HG03280 (cell line): ENCODE results near the gene MS4A3.
"Not testable (repeated sequence)": the region's sequence is repeated elsewhere in the genome, so short reads cannot be mapped to it uniquely, and the experiment has no call there.

Experiments used
- ATAC-seq: cut with Tn5 transposase; IDR thresholded peaks from one replicate; pipeline ENCODE4 v1.9.1; 2021; ENCODE audit warnings: mild to moderate bottlenecking, moderate library complexity; ENCODE audit not compliant: unreplicated experiment

Gene MS4A3, protein sequence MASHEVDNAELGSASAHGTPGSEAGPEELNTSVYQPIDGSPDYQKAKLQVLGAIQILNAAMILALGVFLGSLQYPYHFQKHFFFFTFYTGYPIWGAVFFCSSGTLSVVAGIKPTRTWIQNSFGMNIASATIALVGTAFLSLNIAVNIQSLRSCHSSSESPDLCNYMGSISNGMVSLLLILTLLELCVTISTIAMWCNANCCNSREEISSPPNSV

DNA sequence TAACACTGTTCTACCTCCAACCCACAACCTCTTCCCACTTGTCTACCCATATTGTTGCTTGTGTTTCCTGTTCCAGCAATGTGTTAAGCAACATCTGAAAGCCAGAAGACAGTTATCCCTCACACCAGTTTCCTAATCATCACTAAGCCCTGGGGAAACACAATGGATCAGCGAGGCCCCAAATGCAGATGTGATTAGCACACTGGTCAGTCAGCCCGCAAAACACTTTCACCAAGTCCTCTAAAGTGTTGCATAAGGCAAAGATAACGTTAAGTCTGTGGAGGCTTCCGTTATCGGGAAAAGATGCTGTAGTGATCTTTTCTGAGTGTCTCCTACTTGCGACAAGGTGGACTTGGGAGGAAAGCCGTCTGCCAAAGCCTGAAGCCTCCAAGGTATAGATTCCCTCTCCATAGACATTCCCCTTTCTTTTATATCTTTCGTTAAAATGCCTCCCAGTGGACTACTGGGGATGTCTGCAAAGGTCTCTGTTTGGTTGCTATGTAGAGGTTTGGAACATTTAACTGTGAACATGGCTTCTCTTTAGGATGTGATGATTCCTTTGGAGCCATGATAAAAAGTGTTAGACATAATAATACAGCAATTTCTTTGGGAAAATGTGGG, at the start of gene MS4A3:
MS4A3 (plus strand) TSS at position 317 of the 621 bp plus-strand sequence. CDS start 4,496 bp downstream, outside the sequence.
- ATAC-seq: no peak

DNA sequence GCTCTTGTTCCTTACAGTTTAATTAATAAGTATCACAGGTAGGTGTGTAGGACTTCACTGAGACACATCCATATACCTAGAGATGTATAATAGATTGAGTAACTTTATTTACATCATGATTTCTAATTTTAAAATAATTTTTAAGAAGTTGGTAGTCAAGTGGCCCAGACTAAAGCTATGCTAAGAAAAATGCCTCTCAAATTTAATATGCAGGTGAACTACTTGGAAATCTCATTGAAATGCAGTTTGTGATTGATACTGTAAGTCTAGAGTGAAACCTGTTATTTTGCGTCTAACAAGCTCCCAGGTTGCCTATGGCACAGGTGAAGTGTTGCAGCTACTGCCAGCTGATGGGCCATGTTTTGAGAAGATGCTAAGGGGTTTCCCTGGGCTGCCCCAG, 39.6 kb upstream of the MS4A3 start, which contains the start of gene OOSP4B:
OOSP4B (plus strand) TSS at position 301 of the 400 bp plus-strand sequence.
- no peak for ATAC-seq

DNA sequence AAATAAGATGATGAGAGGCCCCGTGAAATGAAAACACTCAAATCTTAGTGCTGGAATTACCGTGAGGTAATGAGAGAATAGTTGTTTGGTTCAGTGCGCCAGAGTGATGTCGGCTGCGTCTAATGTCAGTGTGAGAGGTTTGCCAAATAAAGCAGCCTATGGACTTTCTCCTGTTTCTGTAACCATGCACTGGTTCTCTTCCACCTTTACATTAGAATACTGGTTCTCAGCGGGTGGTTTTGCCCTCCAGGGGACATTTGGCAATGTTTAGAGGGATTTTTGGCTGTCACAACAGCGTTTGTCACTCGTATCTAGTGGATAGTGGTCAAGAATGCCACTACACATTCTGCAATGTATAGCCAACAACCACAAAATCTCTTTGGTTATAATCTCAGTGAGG, 38.4 kb upstream of the MS4A3 start:
- ATAC-seq: no peak

DNA sequence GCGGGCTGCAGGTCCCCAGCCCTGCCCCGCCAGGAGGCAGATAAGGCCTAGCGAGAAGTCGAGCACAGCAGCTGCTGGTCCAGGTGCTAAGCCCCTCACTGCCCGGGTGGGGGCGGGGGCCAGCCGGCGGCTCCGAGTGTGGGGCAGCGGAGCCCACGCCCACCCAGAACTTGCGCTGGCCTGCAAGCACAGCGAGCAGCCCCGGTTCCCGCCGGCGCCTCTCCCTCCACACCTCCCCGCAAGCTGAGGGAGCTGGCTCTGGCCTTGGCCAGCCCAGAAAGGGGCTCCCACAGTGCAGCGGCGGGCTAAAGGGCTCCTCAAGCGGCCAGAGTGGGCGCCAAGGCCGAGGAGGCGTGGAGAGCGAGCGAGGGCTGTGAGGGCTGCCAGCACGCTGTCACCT, 36.1 kb upstream of the MS4A3 start:
- ATAC-seq: not testable (repeated sequence)

DNA sequence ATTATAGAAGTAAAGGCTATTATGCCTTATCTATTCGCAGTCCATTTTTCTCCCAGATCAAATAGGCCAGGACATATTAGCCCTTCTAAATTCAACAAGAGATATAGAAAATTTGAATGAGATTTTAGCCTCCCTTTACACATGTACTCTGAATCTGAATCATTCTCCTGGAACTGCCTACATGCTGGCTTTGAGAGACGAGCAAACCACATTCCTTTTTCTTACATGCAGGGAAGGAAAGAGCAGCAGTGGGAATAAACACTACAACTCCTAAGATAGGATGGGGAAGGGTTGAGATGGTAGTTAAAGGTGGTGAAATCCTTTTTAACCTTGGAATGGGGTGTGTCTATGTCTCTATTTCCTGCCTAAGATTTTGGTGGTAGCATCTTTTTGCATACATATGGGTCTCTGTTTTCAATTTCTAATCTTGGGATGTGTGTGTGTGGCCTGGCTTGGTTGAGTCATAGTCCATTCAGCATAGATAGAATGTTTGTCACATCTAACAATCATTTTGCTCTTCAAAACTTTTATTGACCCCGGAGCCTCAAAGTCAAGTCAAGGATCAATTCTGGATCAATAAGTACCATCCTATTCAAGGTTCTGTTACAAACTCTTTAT, 27.3 kb upstream of the MS4A3 start:
- ATAC-seq: no peak

DNA sequence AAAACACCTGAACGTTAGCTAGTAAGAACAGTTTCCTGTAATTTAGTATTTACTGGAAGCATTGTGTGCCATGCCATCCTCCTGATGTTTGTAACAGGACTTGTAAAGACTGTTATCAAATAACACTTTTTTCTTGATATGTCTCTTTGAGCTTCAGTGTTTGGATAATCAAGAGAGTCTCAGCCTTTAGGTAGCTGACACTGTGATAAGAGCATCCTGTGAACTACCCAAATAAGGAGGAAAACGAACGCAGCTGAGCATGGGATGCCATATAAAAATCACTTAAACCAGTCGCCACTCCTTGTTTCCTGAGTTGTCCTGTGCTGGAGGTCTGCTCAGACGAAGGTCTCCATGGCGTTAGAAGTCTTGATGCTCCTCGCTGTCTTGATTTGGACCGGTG, 16.4 kb upstream of the MS4A3 start, which contains the start of gene OOSP2:
OOSP2 (plus strand) TSS at position 301 of the 400 bp plus-strand sequence; CDS start at position 352, 51 bp downstream.
- ATAC-seq: no peak

DNA sequence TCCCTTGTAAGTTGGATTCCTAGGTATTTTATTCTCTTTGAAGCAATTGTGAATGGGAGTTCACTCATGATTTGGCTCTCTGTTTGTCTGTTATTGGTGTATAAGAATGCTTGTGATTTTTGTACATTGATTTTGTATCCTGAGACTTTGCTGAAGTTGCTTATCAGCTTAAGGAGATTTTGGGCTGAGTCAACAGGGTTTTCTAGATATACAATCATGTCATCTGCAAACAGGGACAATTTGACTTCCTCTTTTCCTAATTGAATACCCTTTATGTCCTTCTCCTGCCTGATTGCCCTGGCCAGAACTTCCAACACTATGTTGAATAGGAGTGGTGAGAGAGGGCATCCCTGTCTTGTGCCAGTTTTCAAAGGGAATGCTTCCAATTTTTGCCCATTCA, 6.0 kb upstream of the MS4A3 start:
- ATAC-seq: not testable (repeated sequence)

DNA sequence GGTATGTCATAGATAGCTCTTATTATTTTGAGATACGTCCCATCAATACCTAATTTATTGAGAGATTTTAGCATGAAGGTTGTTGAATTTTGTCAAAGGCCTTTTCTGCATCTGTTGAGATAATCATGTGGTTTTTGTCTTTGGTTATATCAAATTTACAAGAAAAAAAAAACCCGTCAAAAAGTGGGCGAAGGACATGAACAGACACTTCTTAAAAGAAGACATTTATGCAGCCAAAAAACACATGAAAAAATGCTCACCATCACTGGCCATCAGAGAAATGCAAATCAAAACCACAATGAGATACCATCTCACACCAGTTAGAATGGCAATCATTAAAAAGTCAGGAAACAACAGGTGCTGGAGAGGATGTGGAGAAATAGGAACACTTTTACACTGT, 5.6 kb upstream of the MS4A3 start:
- not testable (repeated sequence) for ATAC-seq

DNA sequence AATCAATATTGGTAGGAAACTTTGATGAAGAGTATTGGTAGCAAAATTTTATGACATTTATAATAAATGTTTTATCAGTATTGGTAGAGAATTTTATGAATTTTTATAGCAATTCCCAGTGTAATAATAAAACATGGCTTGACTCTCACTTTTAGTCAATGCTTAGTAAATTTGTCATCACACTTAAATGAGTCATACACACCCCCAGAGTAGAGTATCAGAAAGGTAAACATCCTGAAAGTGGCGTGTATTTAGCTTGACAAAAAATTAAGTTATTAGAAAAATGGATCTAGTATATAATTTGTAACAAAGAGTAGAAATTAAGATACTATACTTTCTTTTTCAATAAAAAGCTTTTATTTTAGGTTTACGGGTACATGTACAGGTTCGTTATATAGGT, 2.6 kb downstream of the MS4A3 start:
- ATAC-seq: no peak

DNA sequence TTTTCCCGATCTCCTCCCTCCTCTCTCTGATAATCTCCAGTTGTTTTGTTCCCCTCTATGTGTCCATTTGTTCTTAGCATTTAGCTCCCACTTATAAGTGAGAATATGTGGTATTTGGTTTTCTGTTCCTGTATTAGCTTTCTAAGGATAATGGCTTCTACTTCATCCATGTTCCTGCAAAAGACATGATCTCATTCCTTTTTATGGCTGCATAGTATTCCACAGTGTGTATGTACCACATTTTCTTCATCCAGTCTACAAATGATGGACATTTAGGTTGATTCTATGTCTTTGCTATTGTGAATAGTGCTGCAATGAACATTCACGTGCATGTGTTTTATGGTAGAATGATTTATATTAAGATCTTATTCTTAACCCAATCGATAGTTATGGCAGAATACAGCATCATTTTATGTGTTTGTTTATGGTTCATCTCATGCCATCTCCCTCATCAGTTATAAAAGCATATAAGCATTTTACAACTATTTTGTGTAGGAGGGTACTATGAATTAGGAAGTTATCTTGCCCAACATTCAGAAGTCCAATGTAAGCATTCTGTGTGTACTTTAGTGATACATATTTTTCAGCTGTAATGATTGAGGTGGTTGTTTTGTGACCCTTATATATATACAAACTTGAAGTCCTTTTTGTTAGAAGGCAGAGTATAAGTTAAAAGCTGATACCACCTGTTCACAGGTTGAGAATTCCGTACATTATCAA, 3.2 kb downstream of the MS4A3 start:
- ATAC-seq: no peak

DNA sequence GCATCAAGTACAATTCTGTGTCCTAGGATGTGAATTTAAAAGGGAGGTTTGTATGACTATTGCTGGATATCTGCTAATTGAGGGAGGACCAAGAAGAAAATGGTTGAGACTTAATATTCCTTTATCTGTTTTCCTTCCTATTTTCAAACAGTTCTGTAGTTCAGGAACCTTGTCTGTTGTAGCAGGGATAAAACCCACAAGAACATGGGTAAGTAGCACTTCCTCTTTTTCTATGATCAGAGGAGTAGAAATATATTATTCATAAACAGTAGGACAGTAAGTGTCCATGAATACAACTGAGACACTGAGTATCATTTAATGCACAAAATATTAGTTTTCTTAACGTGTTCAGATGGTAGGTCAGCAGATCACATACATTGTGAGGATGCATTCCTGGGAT, 7.6 kb downstream of the MS4A3 start:
- ATAC-seq: no peak

DNA sequence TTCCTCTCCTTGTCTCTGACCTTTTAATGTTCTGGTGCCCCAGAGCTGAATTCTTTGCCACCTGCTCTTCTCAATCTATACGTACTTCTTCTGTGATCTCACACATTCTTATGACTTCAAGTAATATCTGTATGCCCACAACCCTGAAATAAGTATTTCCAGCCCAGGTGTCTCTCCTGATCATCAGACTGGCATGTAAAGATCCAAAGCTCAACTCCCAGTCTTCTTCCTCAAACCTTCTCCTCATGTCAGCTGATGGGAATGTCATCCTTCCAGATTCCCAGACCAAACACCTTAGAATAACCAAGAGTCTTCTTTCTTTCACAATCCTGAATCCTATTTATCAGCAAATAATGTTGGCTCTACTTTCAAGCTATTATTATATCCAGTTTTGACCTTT, 9.3 kb downstream of the MS4A3 start:
- no peak for ATAC-seq

DNA sequence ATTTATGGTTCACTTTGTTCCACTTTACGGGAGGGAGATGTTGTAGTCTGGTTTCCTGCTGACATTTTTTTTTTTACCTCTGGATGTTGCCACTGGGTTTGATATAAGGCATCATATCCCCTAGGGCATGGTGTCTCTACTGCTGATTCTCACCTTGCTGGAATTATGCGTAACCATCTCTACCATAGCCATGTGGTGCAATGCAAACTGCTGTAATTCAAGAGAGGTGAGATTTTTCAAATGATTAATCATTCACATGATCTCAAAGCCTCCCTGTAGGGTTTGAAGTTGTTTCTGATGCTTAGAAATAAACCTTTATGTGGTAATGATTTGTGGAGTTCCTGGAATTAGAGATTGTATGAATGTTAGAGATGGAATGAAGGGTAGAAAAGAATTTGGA, 13.0 kb downstream of the MS4A3 start:
- ATAC-seq: no peak

DNA sequence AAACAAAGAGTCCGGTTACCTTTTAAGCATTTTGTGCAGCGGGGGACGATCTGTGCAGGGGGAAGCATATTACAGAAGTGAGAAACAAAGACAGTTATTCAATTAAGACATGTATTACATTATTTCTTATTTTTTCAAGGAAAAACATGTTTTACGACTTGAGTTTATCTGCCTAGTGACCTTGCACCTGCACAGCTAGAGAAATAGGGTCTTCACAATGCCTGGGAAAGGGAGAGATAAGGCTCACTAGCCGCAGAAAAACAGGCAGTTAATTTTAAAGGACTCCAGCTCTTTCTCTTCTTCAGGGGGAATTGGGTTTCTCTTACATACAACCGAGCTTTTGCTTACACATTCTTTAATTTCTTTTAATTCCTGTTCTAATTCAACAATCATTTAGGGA, 15.2 kb downstream of the MS4A3 start:
- not testable (repeated sequence) for ATAC-seq

DNA sequence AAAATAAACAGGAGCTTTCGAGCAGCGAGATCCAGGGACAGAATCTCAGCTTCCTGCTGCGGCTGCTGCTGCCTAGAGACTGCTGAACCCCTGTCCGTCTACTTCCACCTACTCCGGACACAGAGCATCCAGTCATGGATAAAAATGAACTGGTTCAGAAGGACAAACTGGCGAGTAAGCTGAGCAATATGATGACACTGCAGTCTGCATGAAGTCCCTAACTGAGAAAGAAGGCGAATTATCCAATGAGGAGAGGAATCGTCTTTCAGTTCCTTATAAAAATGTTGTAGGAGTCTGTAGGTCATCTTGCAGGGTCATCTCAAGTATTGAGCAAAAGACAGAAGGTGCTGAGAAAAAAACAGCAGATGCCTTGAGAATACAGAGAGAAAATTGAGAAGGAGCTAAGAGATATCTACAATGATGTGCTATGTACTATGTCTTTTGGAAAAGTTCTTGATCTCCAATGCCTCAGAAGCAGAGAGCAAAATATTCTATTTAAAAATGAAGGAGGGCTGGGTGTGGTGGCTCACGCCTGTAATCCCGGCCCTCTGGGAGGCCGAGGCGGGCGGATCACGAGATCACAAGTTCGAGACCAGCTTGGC, 20.9 kb downstream of the MS4A3 start:
- ATAC-seq: no peak

DNA sequence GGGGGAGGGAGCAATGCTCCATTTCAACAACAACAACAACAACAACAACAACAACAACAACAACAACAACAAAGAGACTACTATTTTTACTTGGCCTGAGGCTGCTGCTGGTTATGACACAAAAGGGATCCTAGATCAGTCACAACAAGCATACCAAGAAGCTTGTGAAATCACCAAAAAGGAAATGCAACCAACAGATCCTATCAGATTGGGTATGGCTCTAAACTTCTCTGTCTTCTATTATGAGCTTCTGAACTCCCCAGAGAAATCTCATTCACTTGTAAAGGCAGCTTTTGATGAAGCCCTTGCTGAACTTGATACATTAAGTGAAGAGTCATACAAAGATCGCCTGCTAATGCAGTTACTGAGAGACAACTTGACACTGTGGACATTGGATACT, 21.5 kb downstream of the MS4A3 start:
- no peak for ATAC-seq

DNA sequence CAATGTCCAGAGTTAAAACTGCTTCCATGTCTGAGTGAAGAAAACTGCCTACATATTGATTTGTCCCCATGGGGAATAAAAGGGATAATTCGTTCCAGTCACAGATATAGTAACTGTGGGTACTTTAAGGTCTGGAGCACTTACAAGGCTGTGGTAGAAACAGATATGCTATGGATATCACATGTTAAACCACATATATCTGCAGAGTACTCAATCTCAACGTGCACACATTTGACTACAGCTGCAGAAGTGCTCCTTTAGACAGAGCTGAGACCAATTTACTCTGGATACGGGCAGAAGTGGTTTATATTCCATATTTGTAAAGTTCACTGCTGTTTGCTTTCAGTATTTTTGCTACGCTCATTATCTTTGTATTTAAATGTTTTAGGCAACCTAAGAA, 22.3 kb downstream of the MS4A3 start:
- no peak for ATAC-seq

DNA sequence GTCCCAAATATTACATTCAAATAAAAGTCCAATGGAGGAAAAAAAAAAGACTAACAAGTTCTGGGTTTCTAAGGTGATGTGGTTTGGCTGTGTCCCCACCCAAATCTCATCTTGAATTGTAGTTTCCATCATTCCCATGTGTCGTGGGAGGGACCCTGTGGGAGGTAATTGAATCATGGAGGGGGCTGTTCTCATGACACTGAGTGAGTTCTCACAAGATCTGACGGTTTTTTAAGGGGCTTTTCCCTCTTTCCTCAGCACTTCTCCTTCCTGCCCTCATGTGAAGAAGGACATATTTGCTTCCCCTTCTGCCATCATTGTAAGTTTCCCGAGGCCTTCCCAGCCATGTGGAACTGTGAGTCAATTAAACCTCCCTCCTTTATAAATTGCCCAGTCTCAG, 24.1 kb downstream of the MS4A3 start:
- no peak for ATAC-seq

DNA sequence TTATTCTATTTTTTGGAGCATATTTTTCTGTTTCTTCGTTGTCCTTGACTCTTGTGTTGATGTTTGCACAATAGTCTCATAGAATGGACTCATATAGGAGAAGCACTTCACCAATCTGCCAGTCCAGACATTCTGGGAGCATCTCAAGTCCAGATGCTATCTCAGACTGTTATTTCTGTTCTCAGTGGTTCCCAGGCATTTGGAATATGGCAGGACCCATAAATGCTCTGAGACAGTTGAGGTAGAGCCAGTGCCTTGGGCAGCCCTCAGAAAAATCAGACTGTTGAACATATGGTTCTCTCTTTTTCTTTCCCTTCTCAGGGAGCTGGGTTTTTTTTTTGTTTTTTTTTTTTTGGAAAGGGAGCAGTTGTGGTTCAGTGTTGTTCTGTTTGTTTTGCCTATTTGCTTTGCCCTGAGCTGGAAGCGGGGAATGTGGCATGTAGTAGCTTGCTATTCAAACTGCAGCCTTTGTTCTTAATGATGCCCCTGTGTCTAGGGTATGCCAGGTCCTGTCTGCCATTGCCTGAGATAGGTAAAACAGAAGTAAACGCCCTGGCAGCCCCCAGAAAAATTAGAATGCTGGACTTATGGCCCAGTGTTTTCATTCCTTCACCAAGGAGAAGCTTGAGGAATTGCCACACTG, 28.3 kb downstream of the MS4A3 start:
- no peak for ATAC-seq

DNA sequence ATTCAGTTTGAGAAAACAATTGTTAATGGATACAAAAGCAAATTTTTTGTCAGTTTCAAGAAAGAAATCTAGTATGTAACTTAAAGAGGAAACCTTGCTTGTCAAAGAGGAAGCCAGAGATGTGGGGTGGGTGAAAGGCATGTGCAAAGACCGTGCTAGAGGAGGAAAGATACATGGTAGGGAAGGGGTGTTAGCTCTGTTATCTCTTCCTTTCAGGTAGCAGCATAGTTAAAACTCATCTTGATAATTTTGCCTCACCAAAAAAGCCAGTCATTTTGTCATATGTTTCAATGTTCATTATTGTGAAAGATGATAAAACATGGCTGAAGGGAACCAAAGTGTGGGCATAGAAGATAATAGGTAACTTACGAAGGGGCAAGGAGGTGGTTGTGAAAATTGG, 29.4 kb downstream of the MS4A3 start:
- ATAC-seq: no peak

DNA sequence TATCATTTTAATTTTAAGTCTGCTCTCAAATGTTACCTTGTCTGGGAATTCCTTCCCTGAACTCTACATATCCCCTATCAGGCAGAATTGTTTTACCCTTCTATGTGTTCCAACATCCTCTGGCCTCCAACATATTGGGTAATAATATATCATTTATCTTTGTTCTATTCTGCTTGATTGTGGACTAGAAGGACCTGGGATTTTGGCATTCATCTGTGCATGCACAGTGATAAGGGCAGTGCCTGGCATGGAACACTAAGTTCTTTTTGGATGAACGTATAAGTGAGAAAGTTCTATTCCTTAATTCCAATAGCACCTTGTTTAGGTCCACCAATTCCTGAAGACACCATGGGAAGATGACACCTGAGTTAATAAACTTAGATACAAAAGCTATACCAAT, 30.8 kb downstream of the MS4A3 start:
- ATAC-seq: no peak
